Gastroesophageal sphincter (tissue), 4 donors: ENCODE results near the gene FEZF1. TPM values are rescaled to one million over a fixed set of nuclear protein-coding genes. Genes with fewer than 3 reads are reported as not detected.

Source experiments
- ATAC-seq: fragments of 150-250 bp; one replicate; pipeline ENCODE4 v1.9.1; 2016; ENCODE audit warnings: mild to moderate bottlenecking, moderate library complexity
- H3K27ac ChIP-seq, 4 donors: fragments of 200-600 bp; sonication (generic) in 3 of 4; 1 replicate in 3 of 4; 2 replicates in 1 of 4; pipeline ENCODE4 v1.5.1; 2016 to 2019
- H3K27me3 ChIP-seq: fragments of 200-600 bp; sonication (generic); one replicate; pipeline ENCODE4 v1.5.1; 2019
- H3K36me3 ChIP-seq, 2 donors: fragments of 200-600 bp; sonication (generic); one replicate each; pipeline ENCODE4 v1.5.1; 2019; ENCODE audit warnings: control low read depth in 1 of 2
- H3K4me1 ChIP-seq, 3 donors: fragments of 200-600 bp; sonication (generic); 1 replicate in 2 of 3; 2 replicates in 1 of 3; pipeline ENCODE4 v1.5.1; 2016 to 2019; ENCODE audit warnings: control low read depth in 2 of 3
- H3K4me3 ChIP-seq, 2 donors: fragments of 200-600 bp; sonication (generic); one replicate each; pipeline ENCODE4 v1.5.1; 2019; ENCODE audit warnings: mild to moderate bottlenecking in 1 of 2, moderate library complexity in 1 of 2
- H3K9me3 ChIP-seq, 3 donors: fragments of 200-600 bp; sonication (generic); one replicate each; pipeline ENCODE4 v1.5.1; 2017 to 2019; ENCODE audit warnings: control low read depth in 2 of 3
- CTCF ChIP-seq, 4 experiments: fragments of 200-600 bp in 2 of 4; fragments of 450-650 bp in 2 of 4; sonication (generic) in 1 of 4; IDR thresholded peaks; one replicate each; pipeline ENCODE4 v1.5.1; 2017 to 2019; ENCODE audit warnings: antibody characterized with exemption in 4 of 4, mild to moderate bottlenecking in 2 of 4, moderate library complexity in 2 of 4
- EP300 ChIP-seq: sonication (generic); formaldehyde crosslinking; IDR thresholded peaks from one replicate; pipeline ENCODE4 v1.6.1; 2017; ENCODE audit warnings: antibody characterized with exemption, mild to moderate bottlenecking
- POLR2A ChIP-seq, 2 donors: fragments of 450-650 bp; IDR thresholded peaks; one replicate each; pipeline ENCODE4 v1.6.1; 2017; ENCODE audit warnings: antibody characterized with exemption in 2 of 2, mild to moderate bottlenecking in 2 of 2, moderate library complexity in 1 of 2
- POLR2AphosphoS5 ChIP-seq: sonication (generic); formaldehyde crosslinking; IDR thresholded peaks from one replicate; pipeline ENCODE4 v1.6.1; 2017; ENCODE audit warnings: antibody characterized with exemption
- WGBS, 2 donors: methylation state at CpG; one replicate each; pipeline ENCODE4 v1.1.5; 2018; ENCODE audit warnings: low coverage in 1 of 2; 5-methylcytosine and 5-hydroxymethylcytosine counted together
- total RNA-seq, 4 donors: library from RNA; depleted of rRNA; stranded (reverse); fragments of >200 nt; gene quantifications; one replicate each; pipeline ENCODE4 v1.1.0, GENCODE V29; 2016

The FEZF1 gene
- total RNA-seq, 4 donors from 2014 or later, result not detected

GRCh38 chr7:122300211-122300932 lies 4.2 kb downstream of the FEZF1 start:
- Histone ChIP-seq H3K27ac (no peak overlapping the region), H3K9me3 (no peaks in the 10 kb centered on the region), H3K4me1 (peaks cover 0 to 42% (median 19%) of the 10 kb centered on the region in 3 donors), H3K36me3 (no peaks in the 10 kb centered on the region), H3K27me3 (peaks cover 98% of the 10 kb centered on the region), H3K4me3 (peak overlapping the region in 1 of 2 donors; percentile 14)
- WGBS, 2 donors, result 3 to 7% methylated on average over 8 to 12 of the region's 43 CpGs
- peak; percentile 14 for ATAC-seq
- no peak for TF ChIP-seq EP300
- TF ChIP-seq POLR2AphosphoS5, result no peak
- TF ChIP-seq POLR2A (IDR thresholded peaks at IDR 0.05), result no peak
- TF ChIP-seq CTCF (IDR thresholded peaks at IDR 0.05), result no peak

GRCh38 chr7:122299624-122300210 lies 4.8 kb downstream of the FEZF1 start:
- no CpG with 5 or more reads among the region's 32 CpGs for WGBS, 2 donors
- Histone ChIP-seq H3K27ac (no peak overlapping the region), H3K4me3 (peak overlapping the region in 1 of 2 donors; percentile 14), H3K27me3 (peaks cover 96% of the 10 kb centered on the region), H3K4me1 (peaks cover 0 to 35% (median 14%) of the 10 kb centered on the region in 3 donors), H3K9me3 (no peaks in the 10 kb centered on the region), H3K36me3 (no peaks in the 10 kb centered on the region)
- TF ChIP-seq POLR2AphosphoS5, result no peak
- TF ChIP-seq POLR2A (IDR thresholded peaks at IDR 0.05), result no peak
- no peak for TF ChIP-seq EP300
- TF ChIP-seq CTCF (IDR thresholded peaks at IDR 0.05), result no peak
- no peak for ATAC-seq

GRCh38 chr7:122298618-122299017 lies 5.9 kb downstream of the FEZF1 start:
- Histone ChIP-seq H3K36me3 (no peaks in the 10 kb centered on the region), H3K27ac (no peak overlapping the region), H3K27me3 (peaks cover 90% of the 10 kb centered on the region), H3K4me3 (no peak overlapping the region), H3K4me1 (peaks cover 0 to 24% (median 4%) of the 10 kb centered on the region in 3 donors), H3K9me3 (no peaks in the 10 kb centered on the region)
- no peak for TF ChIP-seq POLR2AphosphoS5
- no peak for ATAC-seq
- WGBS, 2 donors, result 74 to 88% methylated on average over 2 of the region's 2 CpGs

GRCh38 chr7:122298131-122298530 lies 6.4 kb downstream of the FEZF1 start:
- WGBS, 2 donors, result 50 to 67% methylated on average over 1 to 2 of the region's 2 CpGs

GRCh38 chr7:122291189-122291588 lies 13.4 kb downstream of the FEZF1 start:
- no peak for ATAC-seq
- 79 to 94% methylated on average over 2 of the region's 2 CpGs for WGBS, 2 donors
- H3K4me3 ChIP-seq, result no peak overlapping the region

More at GRCh38 chr7:122298131-122298530, 6.4 kb downstream of the FEZF1 start:
- TF ChIP-seq POLR2A (IDR thresholded peaks at IDR 0.05), result no peak
- TF ChIP-seq EP300, result no peak
- TF ChIP-seq POLR2AphosphoS5, result no peak
- TF ChIP-seq CTCF (IDR thresholded peaks at IDR 0.05), result no peak
- peaks cover 85% of the 10 kb centered on the region for H3K27me3 ChIP-seq
- no peak overlapping the region for H3K27ac ChIP-seq
- no peak overlapping the region for H3K4me3 ChIP-seq
- no peaks in the 10 kb centered on the region for H3K9me3 ChIP-seq
- H3K36me3 ChIP-seq, result no peaks in the 10 kb centered on the region
- H3K4me1 ChIP-seq, result peaks cover 0 to 22% (median 4%) of the 10 kb centered on the region in 3 donors
- ATAC-seq, result no peak

More at GRCh38 chr7:122291189-122291588, 13.4 kb downstream of the FEZF1 start:
- Histone ChIP-seq H3K27ac (no peak overlapping the region), H3K9me3 (peaks cover 0 to 38% (median 0%) of the 10 kb centered on the region in 3 donors), H3K36me3 (no peaks in the 10 kb centered on the region), H3K4me1 (no peaks in the 10 kb centered on the region), H3K27me3 (peaks cover 32% of the 10 kb centered on the region)
- TF ChIP-seq EP300, result no peak
- no peak for TF ChIP-seq POLR2AphosphoS5
- TF ChIP-seq CTCF (IDR thresholded peaks at IDR 0.05), result no peak
- TF ChIP-seq POLR2A (IDR thresholded peaks at IDR 0.05), result no peak
